NCI-H82 (cell line): Measurements from ENCODE around the gene HES4.
A peak's percentile ranks its signal among the peaks of the same experiment; 100 is the strongest.

Experiments used
- DNase-seq: peaks from one replicate; lab custom pipeline; 2025; lab: John Stamatoyannopoulos, UW

The HES4 gene

GRCh38 chr1:965526-966134 is 34.3 kb downstream of the HES4 start:
- no peak for DNase-seq

- no peak for DNase-seq
Measured at GRCh38 chr1:964691-965525, 35.0 kb downstream of the HES4 start.

- no peak for DNase-seq
Measured at GRCh38 chr1:963746-964525, 36.0 kb downstream of the HES4 start.

- no peak for DNase-seq
Measured at GRCh38 chr1:963301-963651, 36.6 kb downstream of the HES4 start.

- no peak for DNase-seq
Measured at GRCh38 chr1:962381-963300, 37.3 kb downstream of the HES4 start.

GRCh38 chr1:961132-961669 is 38.7 kb downstream of the HES4 start:
- DNase-seq: no peak

GRCh38 chr1:960363-961131 is 39.4 kb downstream of the HES4 start, which contains the start of gene KLHL17:
Gene KLHL17, plus strand, starts transcription at chr1:960584. Its CDS starts 110 bp downstream, at chr1:960694.
- DNase-seq: peak; percentile 84

- no peak for DNase-seq
Measured at GRCh38 chr1:959731-960362, 40.0 kb downstream of the HES4 start.

- DNase-seq: peak; percentile 93
Measured at GRCh38 chr1:958823-959730, 40.8 kb downstream of the HES4 start, which contains the start of gene NOC2L. Gene NOC2L, minus strand, starts transcription at chr1:959256. Its CDS starts 16 bp downstream, at chr1:959240.

GRCh38 chr1:956636-957035 is 43.3 kb downstream of the HES4 start:
- DNase-seq: no peak

- DNase-seq: no peak
Measured at GRCh38 chr1:955474-955873, 44.4 kb downstream of the HES4 start.

- DNase-seq: no peak
Measured at GRCh38 chr1:954927-955326, 45.0 kb downstream of the HES4 start.

- no peak for DNase-seq
Measured at GRCh38 chr1:953524-954320, 46.2 kb downstream of the HES4 start.

- DNase-seq: no peak
Measured at GRCh38 chr1:952603-953002, 47.3 kb downstream of the HES4 start.

- DNase-seq: no peak
Measured at GRCh38 chr1:952201-952600, 47.7 kb downstream of the HES4 start.

- peak; percentile 67 for DNase-seq
Measured at GRCh38 chr1:951364-951763, 48.5 kb downstream of the HES4 start.

- no peak for DNase-seq
Measured at GRCh38 chr1:950881-951280, 49.0 kb downstream of the HES4 start.

- no peak for DNase-seq
Measured at GRCh38 chr1:950268-950667, 49.6 kb downstream of the HES4 start.
